GM18873 (cell line): ENCODE results near the gene LPGAT1.

Experiments used
- ATAC-seq: cut with Tn5 transposase; IDR thresholded peaks from one replicate; pipeline ENCODE4 v1.9.1; 2021; ENCODE audit warnings: mild to moderate bottlenecking, moderate library complexity, moderate number of reproducible peaks; ENCODE audit not compliant: unreplicated experiment, low FRiP score

Gene LPGAT1

GRCh38 chr1:211829343-211830054, 1.1 kb downstream of the LPGAT1 start:
- ATAC-seq, result no peak

DNA sequence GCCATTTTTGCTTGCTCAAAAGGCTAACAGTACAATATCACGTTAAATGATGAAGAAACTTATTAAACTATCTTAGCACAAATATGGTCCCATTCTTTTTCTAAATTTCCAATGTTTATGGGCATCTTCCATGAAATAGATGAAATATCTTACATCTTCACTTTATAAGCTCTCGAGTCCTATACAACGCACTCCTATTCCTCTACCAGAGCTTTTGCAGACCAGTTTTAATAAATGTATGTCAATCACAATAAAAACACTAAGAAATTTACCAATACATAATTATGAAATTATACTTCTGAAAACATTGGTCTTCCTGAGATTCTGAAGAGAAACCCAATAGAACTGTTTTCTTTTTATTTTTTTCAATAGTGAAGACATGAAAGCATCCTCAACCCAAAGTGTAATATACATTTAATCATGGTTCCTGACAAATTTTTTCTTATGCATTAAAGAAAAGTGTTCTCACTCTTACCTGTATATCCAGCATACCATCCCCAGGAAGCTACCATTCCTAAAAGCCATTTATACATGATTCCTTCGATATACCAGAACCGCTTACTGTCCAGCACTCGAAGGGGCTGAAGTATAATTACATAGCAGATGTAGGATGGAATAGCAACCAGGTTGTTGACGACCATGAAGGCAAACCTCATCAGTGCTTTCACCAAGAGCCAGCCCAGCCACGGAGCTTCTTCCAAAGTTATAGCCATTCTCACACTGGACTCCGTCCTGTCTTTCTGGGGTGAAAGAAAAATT, 1.8 kb downstream of the LPGAT1 start:
- ATAC-seq, result no peak

GRCh38 chr1:211827051-211827450, 3.5 kb downstream of the LPGAT1 start:
- no peak for ATAC-seq

DNA sequence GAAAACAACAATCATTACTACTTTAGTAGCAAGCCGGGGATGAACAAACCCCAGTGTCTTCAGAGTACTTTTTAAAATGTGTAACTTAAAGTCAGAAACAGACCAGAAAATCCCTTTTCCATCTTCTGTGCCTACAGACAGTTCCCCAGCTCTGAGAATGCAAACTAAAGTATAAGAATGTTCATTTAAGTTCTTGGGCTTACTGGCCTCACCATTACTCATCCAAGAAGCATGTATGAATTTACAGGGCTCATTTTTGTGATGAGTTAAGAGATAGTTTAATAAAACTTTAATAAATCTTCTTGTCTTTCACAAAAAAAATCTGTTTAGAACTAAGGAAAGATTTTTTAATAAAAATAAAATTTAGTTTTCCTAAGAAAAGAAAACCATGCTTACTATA, 4.6 kb downstream of the LPGAT1 start:
- ATAC-seq, result no peak

DNA sequence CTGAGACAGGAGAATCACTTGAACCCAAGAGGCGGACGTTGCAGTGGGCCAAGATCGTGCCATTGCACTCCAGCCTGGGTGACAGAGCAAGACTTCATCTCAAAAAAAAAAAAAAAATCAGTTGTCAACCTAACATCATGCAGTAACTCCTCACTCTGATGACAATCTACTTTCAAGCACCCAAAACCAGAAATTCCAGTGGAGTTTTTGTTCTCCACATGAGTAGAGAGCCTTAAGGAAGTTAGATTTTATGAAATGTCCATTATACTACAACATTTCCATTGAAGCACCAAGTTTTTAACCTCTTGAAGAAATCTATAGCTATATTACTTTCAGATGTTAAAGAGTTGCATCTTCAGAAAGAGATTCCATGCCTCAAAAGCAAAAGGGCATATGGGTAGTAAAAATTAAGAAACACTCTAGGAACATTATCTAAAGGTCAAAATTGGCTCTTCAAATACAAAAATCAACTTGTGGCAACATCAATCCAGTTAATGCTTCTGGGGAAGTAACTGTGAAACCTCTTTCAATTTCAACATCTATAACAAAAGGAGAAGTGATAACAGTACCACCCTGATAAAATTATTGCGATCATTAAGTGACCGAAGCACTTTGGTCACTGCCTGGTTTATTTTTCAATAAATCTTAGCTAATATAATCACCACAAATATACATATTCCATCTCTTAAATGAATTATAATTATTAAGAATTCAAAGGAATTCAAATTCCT, 7.7 kb downstream of the LPGAT1 start:
- no peak for ATAC-seq

DNA sequence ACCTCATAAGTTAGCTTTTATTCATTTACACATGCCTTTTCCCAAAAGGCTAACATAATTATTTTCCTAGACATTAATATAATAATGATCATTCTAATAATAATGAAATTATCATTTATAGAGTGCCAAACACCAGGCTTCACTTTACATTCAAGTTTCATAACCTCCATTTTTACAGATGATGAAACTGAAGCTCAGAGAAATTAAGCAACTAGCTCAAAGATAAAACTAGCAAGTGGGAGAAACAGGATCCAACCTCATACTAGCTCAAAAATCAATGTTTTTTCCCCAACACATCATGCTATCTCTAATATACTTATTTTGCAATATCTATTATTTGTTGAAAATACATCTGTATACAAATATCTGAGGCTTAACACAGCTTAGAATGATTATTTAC, 14.0 kb downstream of the LPGAT1 start:
- ATAC-seq, result no peak

DNA sequence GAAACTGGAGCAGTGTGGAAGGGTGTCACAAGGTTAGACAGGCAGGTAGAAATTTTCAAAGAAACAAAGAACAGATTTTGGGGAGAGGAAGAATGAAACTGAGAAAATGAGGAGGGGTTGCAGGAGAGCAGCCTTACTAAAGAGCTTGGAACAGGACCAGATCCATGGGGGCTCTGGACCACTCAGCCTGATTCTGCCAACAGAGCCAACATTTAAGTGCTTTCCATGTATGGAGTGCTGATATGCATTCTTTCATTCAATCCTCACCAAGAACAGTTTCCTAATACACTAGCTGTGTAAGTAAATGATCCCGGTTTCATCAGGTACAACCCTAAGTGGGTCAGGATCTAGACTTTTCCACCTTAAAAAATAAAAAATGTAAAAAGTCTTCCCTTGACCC, 16.2 kb downstream of the LPGAT1 start:
- no peak for ATAC-seq

DNA sequence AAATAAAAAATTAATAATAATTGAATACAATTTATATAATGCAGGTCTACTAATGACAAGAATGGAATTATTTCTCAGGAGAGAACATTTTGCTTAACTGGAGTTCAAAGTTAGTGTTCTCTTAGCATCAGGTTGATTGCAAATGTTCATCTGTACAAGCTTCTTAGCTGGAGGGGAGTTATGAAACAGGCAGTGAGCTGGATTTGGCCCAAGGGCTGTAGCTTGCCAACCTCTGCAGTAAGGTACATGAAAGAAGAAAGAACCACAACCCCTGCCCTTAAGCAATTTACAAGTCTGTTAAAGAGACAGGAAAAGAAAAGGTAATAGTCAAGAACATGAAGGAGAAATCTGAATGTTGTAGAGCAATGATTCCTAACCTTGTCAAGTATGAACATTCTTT, 17.0 kb downstream of the LPGAT1 start:
- no peak for ATAC-seq

GRCh38 chr1:211812584-211812983, 18.0 kb downstream of the LPGAT1 start:
- no peak for ATAC-seq

- no peak for ATAC-seq
These were observed 18.7 kb downstream of the LPGAT1 start for GRCh38 chr1:211811848-211812247.

GRCh38 chr1:211811126-211811525, 19.4 kb downstream of the LPGAT1 start:
- no peak for ATAC-seq

DNA sequence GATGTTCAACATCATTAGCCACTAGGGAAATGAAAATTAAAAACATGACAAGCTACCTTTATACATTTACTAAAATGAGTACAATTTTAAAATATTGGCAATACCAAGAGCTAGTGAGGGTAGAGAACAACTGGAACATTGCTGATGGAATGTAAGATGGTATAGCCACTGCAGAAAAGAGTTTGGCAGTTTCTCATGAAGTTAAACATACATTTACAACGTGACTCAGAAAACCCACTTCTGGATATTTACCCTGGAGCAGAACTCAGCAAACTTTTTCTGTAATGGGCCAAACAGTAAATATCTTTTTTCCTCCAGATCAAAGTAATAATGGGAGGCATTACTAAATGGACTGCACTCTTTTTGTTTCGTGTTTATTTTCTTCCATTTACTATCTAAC, 22.1 kb downstream of the LPGAT1 start:
- no peak for ATAC-seq

GRCh38 chr1:211804915-211805314, 25.6 kb downstream of the LPGAT1 start:
- no peak for ATAC-seq

GRCh38 chr1:211800925-211801607, 29.5 kb downstream of the LPGAT1 start:
- ATAC-seq, result no peak

GRCh38 chr1:211797994-211798393, 32.6 kb downstream of the LPGAT1 start:
- no peak for ATAC-seq

GRCh38 chr1:211791979-211792378, 38.6 kb downstream of the LPGAT1 start:
- no peak for ATAC-seq

DNA sequence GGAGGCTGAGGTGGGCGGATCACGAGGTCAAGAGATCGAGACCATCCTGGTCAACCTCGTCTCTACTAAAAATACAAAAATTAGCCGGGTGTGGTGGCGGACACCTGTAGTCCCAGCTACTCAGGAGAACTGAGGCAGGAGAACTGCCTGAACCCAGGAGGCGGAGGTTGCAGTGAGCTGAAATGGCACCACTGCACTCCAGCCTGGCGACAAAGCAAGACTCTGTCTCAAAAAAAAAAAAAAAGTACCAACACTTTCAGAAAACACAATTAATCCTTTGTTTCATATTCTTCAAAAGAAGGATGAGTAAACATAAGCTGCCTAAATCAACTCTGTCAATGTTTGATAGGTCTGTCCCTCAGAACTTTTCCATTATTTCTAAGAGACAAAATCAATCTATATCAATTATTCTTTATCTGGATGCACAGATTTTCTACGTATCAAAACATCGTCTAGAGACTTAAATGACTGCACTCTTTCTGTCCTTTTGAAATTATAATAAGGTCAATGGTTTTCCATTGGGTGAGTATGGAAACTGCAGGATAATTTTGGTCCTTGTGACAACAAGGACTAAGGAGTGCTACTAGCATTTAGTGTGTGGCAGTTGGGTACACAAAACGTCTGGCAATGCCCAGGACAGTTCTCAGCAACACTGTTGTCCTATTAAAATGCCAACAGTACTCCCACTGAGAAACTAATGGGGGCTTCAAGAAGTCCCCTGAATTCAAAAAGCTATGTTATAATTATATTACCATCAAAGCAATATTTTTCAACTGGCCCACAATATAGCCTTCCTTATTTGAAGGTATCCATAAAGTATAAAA, 40.7 kb downstream of the LPGAT1 start:
- ATAC-seq, result no peak

DNA sequence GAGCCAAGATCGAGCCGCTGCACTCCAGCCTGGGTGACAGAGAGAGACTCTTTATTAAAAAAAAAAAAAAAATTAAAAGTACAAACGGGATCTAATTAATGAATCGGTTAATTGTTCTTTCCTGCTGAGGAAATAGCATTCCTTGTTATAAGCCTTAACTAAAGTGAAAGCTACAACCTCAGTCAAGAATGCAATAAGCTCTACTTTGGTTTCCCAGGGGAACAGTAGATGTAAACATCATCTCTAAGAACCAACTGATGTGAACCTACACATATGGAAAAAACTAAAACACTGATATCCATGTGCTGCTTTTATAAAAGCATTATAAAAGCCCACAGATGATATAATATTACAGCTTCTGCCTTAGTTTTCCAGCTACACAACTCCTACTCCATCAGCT, 41.9 kb downstream of the LPGAT1 start:
- no peak for ATAC-seq

GRCh38 chr1:211783897-211784296, 46.7 kb downstream of the LPGAT1 start:
- no peak for ATAC-seq

DNA sequence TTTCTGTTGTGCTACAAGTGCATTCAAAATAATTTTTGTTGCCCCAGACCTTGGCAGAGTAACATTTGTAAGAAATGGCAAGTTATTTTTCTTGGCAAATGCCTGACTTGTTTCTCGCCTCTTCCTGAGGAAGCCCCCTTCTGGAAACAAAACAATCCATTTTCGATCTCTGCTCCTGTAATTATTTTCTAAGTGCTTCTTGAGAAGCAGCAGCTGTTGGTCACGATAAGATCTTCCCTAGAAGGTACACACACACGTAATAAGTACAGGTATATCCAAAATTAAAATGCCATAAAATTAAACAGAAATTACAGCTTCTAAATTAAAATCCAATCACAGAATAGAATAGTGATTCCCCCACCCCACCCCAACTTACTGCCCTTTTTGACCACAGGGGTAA, 47.3 kb downstream of the LPGAT1 start:
- ATAC-seq, result no peak
